ENCODE results near the gene ST3GAL4. TPM values are rescaled to one million over a fixed set of nuclear protein-coding genes. Genes with fewer than 3 reads are reported as not detected.
"Not testable (repeated sequence)": the region's sequence is repeated elsewhere in the genome, so short reads cannot be mapped to it uniquely, and the experiment has no call there.

ST3GAL4 gene
- total RNA-seq, 1 experiment from 2014 or later, result 5.8 TPM

- H3K4me1 ChIP-seq (ENCODE audit: low read length), result peaks cover 5% of the 10 kb centered on the region; the same call in 1 of the 2 replicates
- no peaks in the 10 kb centered on the region for H3K9me3 ChIP-seq (ENCODE audit: low read length)
- H3K36me3 ChIP-seq (ENCODE audit: insufficient read depth, low read length), result no peaks in the 10 kb centered on the region
- H3K27me3 ChIP-seq (ENCODE audit: low read length), result no peaks in the 10 kb centered on the region
- no peak overlapping the region for H3K4me3 ChIP-seq (ENCODE audit: low read length)
- H3K9ac ChIP-seq (ENCODE audit: low read length), result no peak overlapping the region
- no peak overlapping the region for H3K27ac ChIP-seq (ENCODE audit: low read length)
- no peak overlapping the region for H2AFZ ChIP-seq (ENCODE audit: low read length)
- H4K20me1 ChIP-seq (ENCODE audit: insufficient read depth, low read depth, low read length), result 0 out of 2 replicates have a peak, but pooled peaks cover 6% of the 10 kb centered on the region
- no peak overlapping the region for H3K4me2 ChIP-seq (ENCODE audit: low read depth, low read length, poor library complexity, severe bottlenecking)
- H3K79me2 ChIP-seq (ENCODE audit: low read length), result peaks cover 4% of the 10 kb centered on the region; the same call in 1 of the 2 replicates
- H3K9me2 ChIP-seq (replicated peaks; ENCODE audit: insufficient read depth, low read length), result no peaks in the 10 kb centered on the region
- no peak for DNase-seq
These were observed 4.1 kb downstream of the ST3GAL4 start for GRCh38 chr11:126359431-126360048.

GRCh38 chr11:126360049-126360446, 4.6 kb downstream of the ST3GAL4 start:
- Histone ChIP-seq H3K9me2 (replicated peaks; ENCODE audit: insufficient read depth, low read length) (no peaks in the 10 kb centered on the region), H4K20me1 (ENCODE audit: insufficient read depth, low read depth, low read length) (0 out of 2 replicates have a peak, but pooled peaks cover 6% of the 10 kb centered on the region), H3K27me3 (ENCODE audit: low read length) (no peaks in the 10 kb centered on the region), H3K27ac (ENCODE audit: low read length) (no peak overlapping the region), H3K9ac (ENCODE audit: low read length) (no peak overlapping the region), H3K4me2 (ENCODE audit: low read depth, low read length, poor library complexity, severe bottlenecking) (no peak overlapping the region), H3K4me1 (ENCODE audit: low read length) (peaks cover 5% of the 10 kb centered on the region; the same call in 1 of the 2 replicates), H3K79me2 (ENCODE audit: low read length) (no peaks in the 10 kb centered on the region), H3K4me3 (ENCODE audit: low read length) (no peak overlapping the region), H3K9me3 (ENCODE audit: low read length) (no peaks in the 10 kb centered on the region), H2AFZ (ENCODE audit: low read length) (no peak overlapping the region), H3K36me3 (ENCODE audit: insufficient read depth, low read length) (no peaks in the 10 kb centered on the region)
- no peak for DNase-seq

GRCh38 chr11:126361400-126361799, 5.9 kb downstream of the ST3GAL4 start:
- Histone ChIP-seq H3K4me1 (ENCODE audit: low read length) (peaks cover 1% of the 10 kb centered on the region; the same call in 1 of the 2 replicates), H4K20me1 (ENCODE audit: insufficient read depth, low read depth, low read length) (0 out of 2 replicates have a peak, but pooled peaks cover 6% of the 10 kb centered on the region), H3K4me2 (ENCODE audit: low read depth, low read length, poor library complexity, severe bottlenecking) (no peak overlapping the region), H3K9me3 (ENCODE audit: low read length) (no peaks in the 10 kb centered on the region), H3K27me3 (ENCODE audit: low read length) (no peaks in the 10 kb centered on the region), H3K9me2 (replicated peaks; ENCODE audit: insufficient read depth, low read length) (no peaks in the 10 kb centered on the region), H3K27ac (ENCODE audit: low read length) (no peak overlapping the region), H2AFZ (ENCODE audit: low read length) (no peak overlapping the region), H3K36me3 (ENCODE audit: insufficient read depth, low read length) (no peaks in the 10 kb centered on the region), H3K9ac (ENCODE audit: low read length) (no peak overlapping the region), H3K4me3 (ENCODE audit: low read length) (no peak overlapping the region), H3K79me2 (ENCODE audit: low read length) (no peaks in the 10 kb centered on the region)
- DNase-seq, result no peak

- DNase-seq, result no peak
- H3K4me3 ChIP-seq (ENCODE audit: low read length), result no peak overlapping the region
- no peak overlapping the region for H2AFZ ChIP-seq (ENCODE audit: low read length)
- no peaks in the 10 kb centered on the region for H3K79me2 ChIP-seq (ENCODE audit: low read length)
- no peaks in the 10 kb centered on the region for H3K9me3 ChIP-seq (ENCODE audit: low read length)
- no peaks in the 10 kb centered on the region for H3K9me2 ChIP-seq (replicated peaks; ENCODE audit: insufficient read depth, low read length)
- H3K9ac ChIP-seq (ENCODE audit: low read length), result no peak overlapping the region
- 0 out of 2 replicates have a peak, but pooled peaks cover 6% of the 10 kb centered on the region for H4K20me1 ChIP-seq (ENCODE audit: insufficient read depth, low read depth, low read length)
- H3K27me3 ChIP-seq (ENCODE audit: low read length), result no peaks in the 10 kb centered on the region
- H3K36me3 ChIP-seq (ENCODE audit: insufficient read depth, low read length), result no peaks in the 10 kb centered on the region
- no peaks in the 10 kb centered on the region for H3K4me1 ChIP-seq (ENCODE audit: low read length)
- H3K27ac ChIP-seq (ENCODE audit: low read length), result no peak overlapping the region
- no peak overlapping the region for H3K4me2 ChIP-seq (ENCODE audit: low read depth, low read length, poor library complexity, severe bottlenecking)
These were observed 7.6 kb downstream of the ST3GAL4 start for GRCh38 chr11:126362879-126363655.

GRCh38 chr11:126363706-126364248, 8.3 kb downstream of the ST3GAL4 start:
- Histone ChIP-seq H3K27ac (ENCODE audit: low read length) (no peak overlapping the region), H3K36me3 (ENCODE audit: insufficient read depth, low read length) (no peaks in the 10 kb centered on the region), H4K20me1 (ENCODE audit: insufficient read depth, low read depth, low read length) (0 out of 2 replicates have a peak, but pooled peaks cover 6% of the 10 kb centered on the region), H2AFZ (ENCODE audit: low read length) (no peak overlapping the region), H3K27me3 (ENCODE audit: low read length) (no peaks in the 10 kb centered on the region), H3K9ac (ENCODE audit: low read length) (no peak overlapping the region), H3K79me2 (ENCODE audit: low read length) (no peaks in the 10 kb centered on the region), H3K4me2 (ENCODE audit: low read depth, low read length, poor library complexity, severe bottlenecking) (no peak overlapping the region), H3K4me3 (ENCODE audit: low read length) (no peak overlapping the region), H3K9me3 (ENCODE audit: low read length) (no peaks in the 10 kb centered on the region), H3K4me1 (ENCODE audit: low read length) (no peaks in the 10 kb centered on the region), H3K9me2 (replicated peaks; ENCODE audit: insufficient read depth, low read length) (no peaks in the 10 kb centered on the region)
- DNase-seq, result no peak

- H2AFZ ChIP-seq (ENCODE audit: low read length); H3K9ac ChIP-seq (ENCODE audit: low read length); H3K27me3 ChIP-seq (ENCODE audit: low read length); H3K4me1 ChIP-seq (ENCODE audit: low read length); DNase-seq; H3K4me3 ChIP-seq (ENCODE audit: low read length); H3K36me3 ChIP-seq (ENCODE audit: insufficient read depth, low read length); H3K27ac ChIP-seq (ENCODE audit: low read length); H4K20me1 ChIP-seq (ENCODE audit: insufficient read depth, low read depth, low read length); H3K9me3 ChIP-seq (ENCODE audit: low read length); H3K4me2 ChIP-seq (ENCODE audit: low read depth, low read length, poor library complexity, severe bottlenecking); H3K79me2 ChIP-seq (ENCODE audit: low read length); H3K9me2 ChIP-seq (replicated peaks; ENCODE audit: insufficient read depth, low read length): not testable (repeated sequence)
These were observed 9.2 kb downstream of the ST3GAL4 start for GRCh38 chr11:126364735-126365134.

- not testable (repeated sequence) for H3K4me1 ChIP-seq (ENCODE audit: low read length); H3K27ac ChIP-seq (ENCODE audit: low read length); H2AFZ ChIP-seq (ENCODE audit: low read length); H3K9me3 ChIP-seq (ENCODE audit: low read length); H3K9ac ChIP-seq (ENCODE audit: low read length); H3K79me2 ChIP-seq (ENCODE audit: low read length); H3K27me3 ChIP-seq (ENCODE audit: low read length); H3K4me2 ChIP-seq (ENCODE audit: low read depth, low read length, poor library complexity, severe bottlenecking); H3K36me3 ChIP-seq (ENCODE audit: insufficient read depth, low read length); H4K20me1 ChIP-seq (ENCODE audit: insufficient read depth, low read depth, low read length); DNase-seq; H3K4me3 ChIP-seq (ENCODE audit: low read length); H3K9me2 ChIP-seq (replicated peaks; ENCODE audit: insufficient read depth, low read length)
These were observed 10.0 kb downstream of the ST3GAL4 start for GRCh38 chr11:126365508-126365907.

- no peaks in the 10 kb centered on the region for H3K79me2 ChIP-seq (ENCODE audit: low read length)
- no peak overlapping the region for H3K27ac ChIP-seq (ENCODE audit: low read length)
- no peaks in the 10 kb centered on the region for H3K36me3 ChIP-seq (ENCODE audit: insufficient read depth, low read length)
- no peaks in the 10 kb centered on the region for H3K27me3 ChIP-seq (ENCODE audit: low read length)
- no peak for DNase-seq
- no peaks in the 10 kb centered on the region for H3K9me3 ChIP-seq (ENCODE audit: low read length)
- 0 out of 2 replicates have a peak, but pooled peaks cover 6% of the 10 kb centered on the region for H4K20me1 ChIP-seq (ENCODE audit: insufficient read depth, low read depth, low read length)
- H3K4me2 ChIP-seq (ENCODE audit: low read depth, low read length, poor library complexity, severe bottlenecking), result no peak overlapping the region
- H3K4me1 ChIP-seq (ENCODE audit: low read length), result no peaks in the 10 kb centered on the region
- H2AFZ ChIP-seq (ENCODE audit: low read length), result no peak overlapping the region
- H3K9me2 ChIP-seq (replicated peaks; ENCODE audit: insufficient read depth, low read length), result no peaks in the 10 kb centered on the region
- no peak overlapping the region for H3K9ac ChIP-seq (ENCODE audit: low read length)
- H3K4me3 ChIP-seq (ENCODE audit: low read length), result no peak overlapping the region
These were observed 10.8 kb downstream of the ST3GAL4 start for GRCh38 chr11:126366064-126366822.

Measured in Karpas-422 (cell line).